ENCODE results near the gene ISCU.

Gene ISCU

GRCh38 chr12:108581311-108582227 lies 19.2 kb downstream of the ISCU start:
- Histone ChIP-seq H2AFZ (ENCODE audit: low read length, unreplicated experiment) (no peak overlapping the region), H3K27me3 (ENCODE audit: insufficient read depth, low read length) (no peaks in the 10 kb centered on the region), H3K79me2 (ENCODE audit: control insufficient read depth, insufficient read depth, low read length, unreplicated experiment) (no peaks in the 10 kb centered on the region), H3K36me3 (ENCODE audit: insufficient read depth, low read length) (no peaks in the 10 kb centered on the region), H3K4me1 (ENCODE audit: control insufficient read depth, insufficient read depth, low read length, unreplicated experiment) (no peaks in the 10 kb centered on the region), H3K4me3 (ENCODE audit: low read depth, low read length) (no peak overlapping the region), H3K27ac (ENCODE audit: low read depth, low read length) (no peak overlapping the region)

DNA sequence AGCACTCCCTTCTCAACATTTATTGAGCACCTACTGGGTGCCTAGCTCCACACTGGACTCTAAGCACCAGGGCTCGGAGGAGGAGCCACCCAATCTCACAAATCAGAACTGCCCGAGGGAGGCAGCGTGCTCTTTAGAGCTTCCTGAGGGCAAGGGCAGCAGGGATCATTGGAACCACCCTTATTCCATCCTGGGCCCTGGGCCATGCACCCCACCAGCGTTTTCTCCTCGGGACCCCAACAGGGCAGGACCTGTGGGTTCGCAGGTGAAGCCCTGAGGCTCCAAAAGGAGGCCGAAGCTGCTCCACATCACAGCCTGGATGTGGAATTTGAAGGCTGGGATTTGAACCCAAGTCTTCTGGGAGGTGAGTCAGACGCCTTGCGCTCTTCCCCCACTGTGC lies 20.1 kb downstream of the ISCU start:
- Histone ChIP-seq H3K27ac (ENCODE audit: low read depth, low read length) (no peak overlapping the region), H3K4me3 (ENCODE audit: low read depth, low read length) (no peak overlapping the region), H2AFZ (ENCODE audit: low read length, unreplicated experiment) (no peak overlapping the region), H3K4me1 (ENCODE audit: control insufficient read depth, insufficient read depth, low read length, unreplicated experiment) (no peaks in the 10 kb centered on the region), H3K36me3 (ENCODE audit: insufficient read depth, low read length) (no peaks in the 10 kb centered on the region), H3K27me3 (ENCODE audit: insufficient read depth, low read length) (no peaks in the 10 kb centered on the region), H3K79me2 (ENCODE audit: control insufficient read depth, insufficient read depth, low read length, unreplicated experiment) (no peaks in the 10 kb centered on the region)

- Histone ChIP-seq H3K27ac (ENCODE audit: low read depth, low read length) (no peak overlapping the region), H3K4me3 (ENCODE audit: low read depth, low read length) (no peak overlapping the region), H3K79me2 (ENCODE audit: control insufficient read depth, insufficient read depth, low read length, unreplicated experiment) (no peaks in the 10 kb centered on the region), H3K36me3 (ENCODE audit: insufficient read depth, low read length) (no peaks in the 10 kb centered on the region), H2AFZ (ENCODE audit: low read length, unreplicated experiment) (no peak overlapping the region), H3K27me3 (ENCODE audit: insufficient read depth, low read length) (no peaks in the 10 kb centered on the region), H3K4me1 (ENCODE audit: control insufficient read depth, insufficient read depth, low read length, unreplicated experiment) (no peaks in the 10 kb centered on the region)
These were observed 20.8 kb downstream of the ISCU start for GRCh38 chr12:108582978-108583770.

DNA sequence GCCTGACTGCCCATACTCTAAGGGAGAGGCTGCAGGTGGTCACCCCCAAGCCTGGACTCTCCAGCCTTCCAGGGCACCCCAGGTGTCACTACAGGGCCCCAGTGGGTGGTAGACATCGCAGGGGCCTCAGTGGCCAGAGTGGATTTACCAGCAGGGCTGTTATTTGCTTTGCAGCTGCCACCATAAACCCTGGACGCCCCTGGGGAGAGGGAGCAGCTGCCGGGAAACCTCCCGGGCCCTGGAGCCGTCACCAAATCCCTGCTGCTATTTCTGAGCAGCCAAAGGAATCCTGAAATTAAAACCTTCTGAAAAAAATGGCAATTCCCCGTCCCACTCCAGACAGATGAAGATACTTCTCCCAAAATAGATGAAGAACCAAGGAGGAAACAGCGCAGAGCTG lies 21.6 kb downstream of the ISCU start:
- Histone ChIP-seq H3K4me1 (ENCODE audit: control insufficient read depth, insufficient read depth, low read length, unreplicated experiment) (no peaks in the 10 kb centered on the region), H3K36me3 (ENCODE audit: insufficient read depth, low read length) (no peaks in the 10 kb centered on the region), H3K79me2 (ENCODE audit: control insufficient read depth, insufficient read depth, low read length, unreplicated experiment) (no peaks in the 10 kb centered on the region), H3K4me3 (ENCODE audit: low read depth, low read length) (no peak overlapping the region), H3K27ac (ENCODE audit: low read depth, low read length) (no peak overlapping the region), H2AFZ (ENCODE audit: low read length, unreplicated experiment) (no peak overlapping the region), H3K27me3 (ENCODE audit: insufficient read depth, low read length) (no peaks in the 10 kb centered on the region)

GRCh38 chr12:108584456-108585065 lies 22.2 kb downstream of the ISCU start:
- no peak overlapping the region for H3K27ac ChIP-seq (ENCODE audit: low read depth, low read length)

DNA sequence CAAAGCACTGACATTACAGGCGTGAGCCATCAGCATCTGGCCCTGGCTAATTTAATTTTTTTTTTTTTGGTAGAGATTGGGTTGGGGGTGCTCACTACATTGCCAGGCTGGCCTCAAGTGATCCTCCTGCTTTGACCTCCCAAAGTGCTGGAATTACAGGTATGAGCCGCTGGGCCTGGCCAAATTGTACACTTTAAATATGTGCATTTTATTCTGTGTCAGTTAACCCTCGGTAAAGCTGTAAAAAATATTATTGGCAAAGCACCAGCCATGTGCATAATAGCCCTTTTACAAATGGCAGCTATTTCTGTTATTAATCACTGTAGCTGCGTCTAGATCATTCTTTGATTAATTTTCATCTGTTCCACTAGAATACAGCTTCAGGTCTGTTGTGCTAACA lies 23.5 kb downstream of the ISCU start:
- no peaks in the 10 kb centered on the region for H3K27me3 ChIP-seq (ENCODE audit: insufficient read depth, low read length)
- no peak overlapping the region for H2AFZ ChIP-seq (ENCODE audit: low read length, unreplicated experiment)
- no peak overlapping the region for H3K27ac ChIP-seq (ENCODE audit: low read depth, low read length)
- no peaks in the 10 kb centered on the region for H3K36me3 ChIP-seq (ENCODE audit: insufficient read depth, low read length)
- H3K4me1 ChIP-seq (ENCODE audit: control insufficient read depth, insufficient read depth, low read length, unreplicated experiment), result no peaks in the 10 kb centered on the region
- no peak overlapping the region for H3K4me3 ChIP-seq (ENCODE audit: low read depth, low read length)
- H3K79me2 ChIP-seq (ENCODE audit: control insufficient read depth, insufficient read depth, low read length, unreplicated experiment), result no peaks in the 10 kb centered on the region

More at GRCh38 chr12:108584456-108585065, 22.2 kb downstream of the ISCU start:
- H3K4me3 ChIP-seq (ENCODE audit: low read depth, low read length), result no peak overlapping the region
- H3K4me1 ChIP-seq (ENCODE audit: control insufficient read depth, insufficient read depth, low read length, unreplicated experiment), result no peaks in the 10 kb centered on the region
- H3K27me3 ChIP-seq (ENCODE audit: insufficient read depth, low read length), result no peaks in the 10 kb centered on the region
- H3K36me3 ChIP-seq (ENCODE audit: insufficient read depth, low read length), result no peaks in the 10 kb centered on the region
- no peak overlapping the region for H2AFZ ChIP-seq (ENCODE audit: low read length, unreplicated experiment)
- no peaks in the 10 kb centered on the region for H3K79me2 ChIP-seq (ENCODE audit: control insufficient read depth, insufficient read depth, low read length, unreplicated experiment)

GRCh38 chr12:108586306-108586705 lies 23.9 kb downstream of the ISCU start:
- H3K36me3 ChIP-seq (ENCODE audit: insufficient read depth, low read length), result no peaks in the 10 kb centered on the region
- H2AFZ ChIP-seq (ENCODE audit: low read length, unreplicated experiment), result no peak overlapping the region
- H3K4me1 ChIP-seq (ENCODE audit: control insufficient read depth, insufficient read depth, low read length, unreplicated experiment), result no peaks in the 10 kb centered on the region
- H3K4me3 ChIP-seq (ENCODE audit: low read depth, low read length), result no peak overlapping the region
- no peak overlapping the region for H3K27ac ChIP-seq (ENCODE audit: low read depth, low read length)
- H3K27me3 ChIP-seq (ENCODE audit: insufficient read depth, low read length), result no peaks in the 10 kb centered on the region
- H3K79me2 ChIP-seq (ENCODE audit: control insufficient read depth, insufficient read depth, low read length, unreplicated experiment), result no peaks in the 10 kb centered on the region

DNA sequence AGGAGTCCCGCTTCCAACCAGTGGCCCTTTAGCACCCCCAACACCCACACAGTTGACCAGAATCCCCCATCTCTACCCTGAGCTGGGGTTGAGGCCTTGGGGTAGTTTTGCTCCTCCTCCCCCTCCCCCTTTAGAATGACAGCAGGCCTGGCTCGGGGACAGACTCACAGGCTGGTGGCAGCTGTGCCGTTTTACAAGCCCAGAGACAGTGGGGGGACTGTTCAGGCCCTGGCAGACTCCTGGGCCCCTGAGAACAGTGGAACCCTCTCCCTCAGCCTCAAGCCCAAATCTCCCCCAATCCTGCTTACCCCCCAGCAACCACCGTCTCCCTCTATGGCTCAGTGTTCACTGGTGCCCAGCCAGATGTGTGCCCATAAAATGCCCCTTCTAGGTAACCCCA lies 25.4 kb downstream of the ISCU start:
- Histone ChIP-seq H3K79me2 (ENCODE audit: control insufficient read depth, insufficient read depth, low read length, unreplicated experiment) (no peaks in the 10 kb centered on the region), H3K27me3 (ENCODE audit: insufficient read depth, low read length) (no peaks in the 10 kb centered on the region), H3K27ac (ENCODE audit: low read depth, low read length) (no peak overlapping the region), H3K4me3 (ENCODE audit: low read depth, low read length) (no peak overlapping the region), H2AFZ (ENCODE audit: low read length, unreplicated experiment) (no peak overlapping the region), H3K4me1 (ENCODE audit: control insufficient read depth, insufficient read depth, low read length, unreplicated experiment) (no peaks in the 10 kb centered on the region), H3K36me3 (ENCODE audit: insufficient read depth, low read length) (no peaks in the 10 kb centered on the region)

DNA sequence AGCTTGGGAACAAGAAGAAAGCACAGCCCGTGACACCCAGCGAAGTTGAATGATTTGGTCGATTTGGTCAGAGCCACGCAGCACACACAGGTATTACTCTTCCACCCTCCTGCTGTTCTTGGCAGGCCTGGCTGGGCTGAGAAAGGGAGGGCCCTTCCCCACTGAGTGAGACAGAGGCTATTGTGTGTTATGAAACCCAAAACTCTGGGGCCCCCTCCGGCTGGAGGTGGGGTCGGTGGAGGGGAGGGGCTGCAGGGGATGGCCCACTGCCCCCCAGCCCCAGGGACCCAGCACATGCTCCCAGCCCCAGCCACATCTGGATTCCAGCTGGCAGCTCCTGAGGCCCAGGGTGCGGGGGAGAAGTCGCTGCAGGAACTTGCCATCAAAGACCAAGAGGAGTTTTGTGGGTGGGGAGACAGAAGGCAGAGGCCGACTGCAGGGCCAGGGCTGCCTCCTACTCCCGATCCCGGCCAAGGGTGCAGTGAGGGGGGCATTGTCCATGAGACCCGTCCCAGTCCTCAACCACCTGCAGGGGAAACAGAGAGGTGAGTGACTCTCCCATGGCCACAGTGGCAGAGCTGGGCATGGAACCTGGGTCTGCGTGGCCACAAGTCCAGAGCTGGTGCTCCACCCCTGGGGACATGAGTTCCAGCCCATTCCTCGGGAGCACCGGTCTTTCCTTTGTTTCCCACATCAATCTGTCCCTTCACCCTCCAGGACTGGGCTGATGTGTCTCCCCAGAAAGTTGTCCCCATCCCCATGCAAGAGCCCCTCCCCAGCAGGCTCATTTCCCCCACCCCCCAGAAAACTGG lies 26.8 kb downstream of the ISCU start:
- H3K79me2 ChIP-seq (ENCODE audit: control insufficient read depth, insufficient read depth, low read length, unreplicated experiment), result no peaks in the 10 kb centered on the region
- H3K4me3 ChIP-seq (ENCODE audit: low read depth, low read length), result no peak overlapping the region
- H3K4me1 ChIP-seq (ENCODE audit: control insufficient read depth, insufficient read depth, low read length, unreplicated experiment), result no peaks in the 10 kb centered on the region
- no peaks in the 10 kb centered on the region for H3K36me3 ChIP-seq (ENCODE audit: insufficient read depth, low read length)
- no peak overlapping the region for H3K27ac ChIP-seq (ENCODE audit: low read depth, low read length)
- no peak overlapping the region for H2AFZ ChIP-seq (ENCODE audit: low read length, unreplicated experiment)
- H3K27me3 ChIP-seq (ENCODE audit: insufficient read depth, low read length), result no peaks in the 10 kb centered on the region

DNA sequence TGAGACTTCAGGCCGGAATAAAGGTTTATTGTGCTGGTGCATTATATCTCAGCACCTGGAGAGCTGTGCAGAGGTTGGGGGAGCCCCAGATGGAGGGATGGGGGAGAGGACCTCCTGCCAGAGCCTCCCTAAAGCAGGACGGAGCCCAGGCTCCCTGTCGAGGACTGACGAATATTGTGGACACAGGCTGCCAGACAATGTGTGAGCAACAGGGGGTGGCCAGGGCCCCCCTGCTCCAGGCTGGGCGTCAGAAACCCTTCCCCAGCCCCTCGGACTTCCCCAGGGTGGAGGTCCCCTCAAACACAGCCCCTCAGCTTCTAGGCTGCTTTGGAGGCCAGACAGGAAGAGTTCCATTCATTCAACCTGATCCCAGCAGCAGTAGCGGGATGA lies 27.4 kb downstream of the ISCU start:
- Histone ChIP-seq H3K4me3 (ENCODE audit: low read depth, low read length) (no peak overlapping the region), H3K27ac (ENCODE audit: low read depth, low read length) (no peak overlapping the region), H3K79me2 (ENCODE audit: control insufficient read depth, insufficient read depth, low read length, unreplicated experiment) (no peaks in the 10 kb centered on the region), H3K4me1 (ENCODE audit: control insufficient read depth, insufficient read depth, low read length, unreplicated experiment) (no peaks in the 10 kb centered on the region), H2AFZ (ENCODE audit: low read length, unreplicated experiment) (no peak overlapping the region), H3K36me3 (ENCODE audit: insufficient read depth, low read length) (no peaks in the 10 kb centered on the region), H3K27me3 (ENCODE audit: insufficient read depth, low read length) (no peaks in the 10 kb centered on the region)
